K562 (cell line): ENCODE measurements around the gene CEMIP. TPM values are rescaled to one million over a fixed set of nuclear protein-coding genes. Genes with fewer than 3 reads are reported as not detected.

ENCODE experiments used
- ATAC-seq: fragments of 200-7000 bp; cut with Tn5 transposase; 3 replicates; pipeline ENCODE4 v1.9.1; 2020; ENCODE audit warnings: moderate library complexity
- BruUV-seq: library from RNA; stranded (reverse); fragments of 400-500 nt; replicated peaks from 2 replicates; lab custom pipeline; 2021; lab: Mats Ljungman, UMichigan
- CTCF ChIA-PET: fragments of 300-600 bp; formaldehyde crosslinking; extraction: SDS; loops from one replicate; lab custom pipeline; 2021; ENCODE audit warnings: low intra/inter-chr PET ratio; lab: Yijun Ruan, JAX
- POLR2A ChIA-PET: fragments of 300-600, 350-650 bp; sonication (Branson Sonifier 250); formaldehyde crosslinking; extraction: SDS; loops from one replicate; lab custom pipeline; 2021; ENCODE audit warnings: antibody characterized with exemption, inconsistent platforms; lab: Yijun Ruan, JAX
- DNase-seq, 4 experiments: peaks; one replicate each; pipeline versions ENCODE4 v3.0.0 to v3.0.0-alpha.2; 2011 to 2018; ENCODE audit warnings: low spot score in 3 of 4, mixed read lengths in 3 of 4; ENCODE audit errors: extremely low read depth in 1 of 4
- FAIRE-seq: peaks from 2 replicates; lab custom pipeline; 2011; peaks lifted over from hg19 to GRCh38; lab: Jason Lieb, UNC
- H2AFZ ChIP-seq: 2 replicates; pipeline ENCODE4 v1.6.0; 2011; ENCODE audit warnings: low read depth, low read length, control low read depth, inconsistent platforms
- H3K27ac ChIP-seq: fragments of 200-600 bp; 3 replicates; pipeline ENCODE4 v1.8.0; 2011; ENCODE audit warnings: low read depth, mild to moderate bottlenecking, control low read depth, inconsistent platforms, low read length, moderate library complexity, mixed read lengths; ENCODE audit errors: extremely low read depth
- H3K27me3 ChIP-seq, 2 experiments: fragments of 300-600 bp in 1 of 2; 2 replicates in 1 of 2; 3 replicates in 1 of 2; pipeline versions ENCODE4 v1.6.0 to v1.8.0; 2011; ENCODE audit warnings: inconsistent platforms in 2 of 2, low read length in 2 of 2, mild to moderate bottlenecking in 1 of 2, mixed read lengths in 1 of 2, moderate library complexity in 1 of 2; ENCODE audit not compliant: control insufficient read depth in 2 of 2, insufficient read depth in 2 of 2
- H3K36me3 ChIP-seq: fragments of 300-600 bp; 3 replicates; pipeline ENCODE4 v1.8.0; 2011; ENCODE audit warnings: mild to moderate bottlenecking, low read length, inconsistent platforms; ENCODE audit not compliant: control insufficient read depth, insufficient read depth
- H3K4me1 ChIP-seq, 2 experiments: fragments of 200-600 bp in 1 of 2; replicated peaks in 1 of 2; 2 replicates in 1 of 2; 3 replicates in 1 of 2; pipeline versions ENCODE4 v1.5.1 to v1.8.0; 2011; ENCODE audit warnings: inconsistent platforms in 2 of 2, low read length in 2 of 2, mild to moderate bottlenecking in 1 of 2, mixed read lengths in 1 of 2, moderate library complexity in 1 of 2; ENCODE audit not compliant: control insufficient read depth in 2 of 2, insufficient read depth in 2 of 2
- H3K4me2 ChIP-seq: 2 replicates; pipeline ENCODE4 v1.6.1; 2011; ENCODE audit warnings: low read length, control low read depth, inconsistent platforms, mixed read lengths; ENCODE audit not compliant: insufficient read depth
- H3K4me3 ChIP-seq: fragments of 200-600 bp; sonication (generic), shearing (Covaris generic); 2 replicates; pipeline ENCODE4 v1.5.1; 2016; ENCODE audit warnings: control low read depth, inconsistent platforms
- H3K79me2 ChIP-seq: fragments of 200-600 bp; 3 replicates; pipeline ENCODE4 v1.8.0; 2011; ENCODE audit warnings: low read length, inconsistent platforms; ENCODE audit not compliant: control insufficient read depth, insufficient read depth
- H3K9ac ChIP-seq, 2 experiments: 2 replicates each; pipeline versions ENCODE4 v1.6.0 to v1.6.1; 2011; ENCODE audit warnings: low read depth in 2 of 2, low read length in 2 of 2, control low read depth in 1 of 2, inconsistent platforms in 1 of 2, mild to moderate bottlenecking in 1 of 2, mixed read lengths in 1 of 2; ENCODE audit not compliant: insufficient read depth in 1 of 2
- H3K9me1 ChIP-seq: one replicate; pipeline ENCODE4 v1.6.0; 2011; ENCODE audit warnings: inconsistent platforms, mild to moderate bottlenecking, low read length, moderate library complexity; ENCODE audit not compliant: control insufficient read depth, insufficient read depth
- H3K9me3 ChIP-seq: replicated peaks from 2 replicates; pipeline ENCODE4 v1.5.1; 2011; ENCODE audit warnings: low read depth, low read length, inconsistent platforms; ENCODE audit not compliant: control insufficient read depth, insufficient read depth
- H4K20me1 ChIP-seq: replicated peaks from 2 replicates; pipeline ENCODE4 v1.6.1; 2011; ENCODE audit warnings: low read length, inconsistent platforms, mixed read lengths; ENCODE audit not compliant: control insufficient read depth, insufficient read depth
- CTBP1 ChIP-seq: fragments of 450-650 bp; IDR thresholded peaks from 2 replicates; pipeline ENCODE4 v1.6.1; 2016; ENCODE audit warnings: borderline replicate concordance
- ELF1 ChIP-seq: fragments of 200-800 bp; sonication (Bioruptor generic); IDR thresholded peaks from 2 replicates; pipeline ENCODE4 v1.6.1; 2016; ENCODE audit warnings: missing genetic modification characterization, missing compliant biosample characterization
- PHTF2 ChIP-seq: fragments of 250-450 bp; sonication (Bioruptor Pico); IDR thresholded peaks from 2 replicates; pipeline ENCODE4 v1.5.0; 2021; ENCODE audit warnings: mild to moderate bottlenecking
- RBBP5 ChIP-seq: fragments of 200-600 bp; sonication (generic); IDR thresholded peaks from 2 replicates; pipeline ENCODE4 v1.6.1; 2012; ENCODE audit warnings: borderline replicate concordance, mild to moderate bottlenecking, low read length, control low read depth, inconsistent platforms; ENCODE audit not compliant: insufficient read depth, poor library complexity, severe bottlenecking
- RBM25 ChIP-seq: fragments of 200-400 bp; formaldehyde crosslinking; IDR thresholded peaks from 2 replicates; pipeline ENCODE4 v1.6.1; 2018; ENCODE audit warnings: low read length, low read depth, moderate library complexity; ENCODE audit not compliant: severe bottlenecking
- SMC3 ChIP-seq: conservative IDR thresholded peaks from 2 replicates; pipeline ENCODE4 v1.6.1; 2011; ENCODE audit warnings: low read depth, low read length, improper control_type of control experiment; ENCODE audit not compliant: insufficient read depth
- ZNF592 ChIP-seq: fragments of 450-650 bp; IDR thresholded peaks from 2 replicates; pipeline ENCODE4 v1.6.1; 2017; ENCODE audit warnings: antibody characterized with exemption, mild to moderate bottlenecking
- WGBS: fragments of 100-300 bp; shearing (Covaris generic); methylation state at CpG from one replicate; pipeline ENCODE4 v1.1.6; 2016; ENCODE audit warnings: low coverage, mixed read lengths; ENCODE audit not compliant: insufficient coverage; ENCODE audit errors: missing lambda C conversion rate; 5-methylcytosine and 5-hydroxymethylcytosine counted together
- in situ Hi-C: fragments of 300-500 bp; cut with MboI; formaldehyde crosslinking; loops from 4 replicates; pipeline ENCODE4 v1.15.0; 2018; ENCODE audit warnings: inconsistent platforms, mixed read lengths
- intact Hi-C: fragments of 100-400 bp; cut with micrococcal nuclease; formaldehyde crosslinking; loops from 2 replicates; pipeline ENCODE4 v1.14.2; 2022
- polyA plus RNA-seq, 8 experiments: library from polyadenylated mRNA; depleted of rRNA in 4 of 8; stranded (reverse) in 5 of 8; unstranded in 3 of 8; fragments of >200 nt; fragmentation: Nextera tagmentation in 2 of 8; fragmentation: Illumina TruSeq in 1 of 8; extraction: Ambion mirVana in 2 of 8; extraction: Trizol in 1 of 8; gene quantifications; 2 replicates each; pipeline versions ENCODE4 v1.2.1 to v1.2.3, GENCODE V29; 2011 to 2014; ENCODE audit warnings: inconsistent platforms in 1 of 8, missing spikeins in 1 of 8
- total RNA-seq, 7 experiments: library from RNA; depleted of rRNA in 6 of 7; stranded (reverse); fragments of >200 nt in 6 of 7; fragmentation: Illumina TruSeq in 2 of 7; extraction: Trizol in 2 of 7; gene quantifications; 2 replicates each; pipeline versions ENCODE4 v1.2.1 to v1.2.3, GENCODE V29; 2011 to 2021; ENCODE audit warnings: low replicate concordance in 1 of 7

The CEMIP gene
- total and polyA plus RNA-seq, 9 of the 15 experiments (the other 6 are each of a cell fraction or from before 2014, with no cell fraction given): 0.33 TPM; not detected in 8

DNA sequence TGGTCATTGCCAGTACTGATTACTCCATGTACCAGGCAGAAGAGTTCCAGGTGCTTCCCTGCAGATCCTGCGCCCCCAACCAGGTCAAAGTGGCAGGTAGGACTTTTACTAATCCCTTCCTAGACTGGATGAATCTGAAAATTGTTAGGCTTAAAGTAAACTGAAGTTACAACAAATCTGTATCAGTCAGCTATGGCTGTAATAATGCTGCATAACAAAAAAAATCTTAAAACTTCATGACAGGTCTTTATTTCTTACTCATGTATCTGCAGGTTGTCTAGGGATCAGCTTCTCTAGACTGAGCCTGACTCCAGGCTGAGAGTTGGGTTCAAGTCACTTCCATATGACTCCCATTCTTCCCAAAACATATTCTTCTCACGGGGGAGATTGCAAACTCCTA lies 116.8 kb downstream of the CEMIP start:
- no peak for DNase-seq
- peaks cover 0 to 16% of the 10 kb centered on the region in 2 experiments; a peak in 2 of 5 replicates for H3K27me3 ChIP-seq
- H3K4me2 ChIP-seq: no peak overlapping the region
- no TSS peak for BruUV-seq
- no peaks in the 10 kb centered on the region for H3K36me3 ChIP-seq
- no peak for FAIRE-seq
- TF ChIP-seq ZNF592: no peak
- TF ChIP-seq SMC3: no peak
- peak; percentile 41 for TF ChIP-seq RBM25
- no peak for TF ChIP-seq PHTF2 (CRISPR knock-in tag)
- no peak for TF ChIP-seq RBBP5
- TF ChIP-seq CTBP1: no peak
- TF ChIP-seq ELF1 (tag): no peak
- ATAC-seq: no peak
- no peak overlapping the region for H3K27ac ChIP-seq
- 0 out of 2 replicates have a peak, but pooled peaks cover 3% of the 10 kb centered on the region for H3K9me3 ChIP-seq
- H3K4me1 ChIP-seq: no peaks in the 10 kb centered on the region; a peak in 1 of 5 replicates
- intact Hi-C loops (no loop called here), in situ Hi-C loops (no loop called here)
- CTCF ChIA-PET: no interaction called here
- no peak overlapping the region for H3K4me3 ChIP-seq
- H4K20me1 ChIP-seq: no peaks in the 10 kb centered on the region
- POLR2A ChIA-PET: no interaction called here
- H3K9me1 ChIP-seq: no peaks in the 10 kb centered on the region
- no peak overlapping the region for H2AFZ ChIP-seq
- no peak overlapping the region for H3K9ac ChIP-seq
- 0% methylated on average over 2 of the region's 2 CpGs for WGBS
- no peaks in the 10 kb centered on the region for H3K79me2 ChIP-seq
